BE2C (cell line): ENCODE measurements around the gene ENHO.

Experiments used
- DNase-seq: peaks from one replicate; pipeline ENCODE4 v3.0.0-alpha.2; 2020
- H3K27me3 ChIP-seq: fragments of 250-450 bp; sonication (Bioruptor Pico); 2 replicates; pipeline ENCODE4 v1.5.1; 2020; ENCODE audit warnings: mild to moderate bottlenecking
- H3K36me3 ChIP-seq: fragments of 250-450 bp; sonication (Bioruptor Pico); 2 replicates; pipeline ENCODE4 v1.5.1; 2020; ENCODE audit warnings: mild to moderate bottlenecking
- H3K4me1 ChIP-seq: fragments of 250-450 bp; sonication (Bioruptor Pico); 2 replicates; pipeline ENCODE4 v1.5.1; 2020
- H3K4me3 ChIP-seq: 2 replicates; pipeline ENCODE4 v1.5.1; 2011; ENCODE audit warnings: low read depth, low read length
- H3K9me3 ChIP-seq: fragments of 250-450 bp; sonication (Bioruptor Pico); 2 replicates; pipeline ENCODE4 v1.5.1; 2020
- CTCF ChIP-seq: IDR thresholded peaks from 2 replicates; pipeline ENCODE4 v1.5.1; 2012; ENCODE audit warnings: mild to moderate bottlenecking, low read depth, low read length

Gene ENHO

GRCh38 chr9:34508951-34509350 is 13.8 kb downstream of the ENHO start:
- no peak overlapping the region for H3K4me3 ChIP-seq
- no peaks in the 10 kb centered on the region for H3K36me3 ChIP-seq
- DNase-seq, result no peak
- peaks cover 11% of the 10 kb centered on the region for H3K4me1 ChIP-seq
- H3K9me3 ChIP-seq, result no peaks in the 10 kb centered on the region
- no peaks in the 10 kb centered on the region for H3K27me3 ChIP-seq
- TF ChIP-seq CTCF, result no peak

GRCh38 chr9:34508463-34508862 is 14.3 kb downstream of the ENHO start:
- no peaks in the 10 kb centered on the region for H3K9me3 ChIP-seq
- H3K36me3 ChIP-seq, result no peaks in the 10 kb centered on the region
- no peak for DNase-seq
- H3K4me3 ChIP-seq, result no peak overlapping the region
- peaks cover 7% of the 10 kb centered on the region for H3K4me1 ChIP-seq
- no peaks in the 10 kb centered on the region for H3K27me3 ChIP-seq
- no peak for TF ChIP-seq CTCF

GRCh38 chr9:34507966-34508365 is 14.8 kb downstream of the ENHO start:
- DNase-seq, result no peak
- no peaks in the 10 kb centered on the region for H3K27me3 ChIP-seq
- no peak overlapping the region for H3K4me3 ChIP-seq
- no peaks in the 10 kb centered on the region for H3K36me3 ChIP-seq
- H3K9me3 ChIP-seq, result no peaks in the 10 kb centered on the region
- peaks cover 2% of the 10 kb centered on the region for H3K4me1 ChIP-seq
- TF ChIP-seq CTCF, result no peak

- no peak for DNase-seq
- Histone ChIP-seq H3K4me1 (no peaks in the 10 kb centered on the region), H3K27me3 (no peaks in the 10 kb centered on the region), H3K4me3 (no peak overlapping the region), H3K9me3 (no peaks in the 10 kb centered on the region), H3K36me3 (no peaks in the 10 kb centered on the region)
- TF ChIP-seq CTCF, result no peak
These were observed 15.2 kb downstream of the ENHO start for GRCh38 chr9:34507556-34507955.

- DNase-seq, result no peak
- no peak for TF ChIP-seq CTCF
- Histone ChIP-seq H3K9me3 (no peaks in the 10 kb centered on the region), H3K27me3 (no peaks in the 10 kb centered on the region), H3K4me3 (no peak overlapping the region), H3K36me3 (no peaks in the 10 kb centered on the region), H3K4me1 (no peaks in the 10 kb centered on the region)
These were observed 16.2 kb downstream of the ENHO start for GRCh38 chr9:34506623-34507022.

- Histone ChIP-seq H3K27me3 (no peaks in the 10 kb centered on the region), H3K4me3 (no peak overlapping the region), H3K4me1 (no peaks in the 10 kb centered on the region; the same call in 1 of the 2 replicates), H3K9me3 (no peaks in the 10 kb centered on the region), H3K36me3 (no peaks in the 10 kb centered on the region)
- TF ChIP-seq CTCF, result no peak
- no peak for DNase-seq
These were observed 17.2 kb downstream of the ENHO start for GRCh38 chr9:34505370-34506120.
